RWPE1 (cell line): ENCODE data around the gene HPS1.
"Not testable (repeated sequence)": the region's sequence is repeated elsewhere in the genome, so short reads cannot be mapped to it uniquely, and the experiment has no call there.

Experiments used
- CTCF ChIA-PET: fragments of 350-600 bp; sonication (Branson Sonifier 250); formaldehyde crosslinking; extraction: SDS; loops from one replicate; lab custom pipeline; 2021; lab: Yijun Ruan, JAX
- POLR2A ChIA-PET: fragments of 400-600 bp; formaldehyde crosslinking; extraction: SDS; loops from one replicate; lab custom pipeline; 2020; ENCODE audit warnings: antibody characterized with exemption; ENCODE audit not compliant: low non-redundant PET; lab: Yijun Ruan, JAX
- DNase-seq: peaks from one replicate; pipeline ENCODE4 v3.0.0; 2012; ENCODE audit warnings: low spot score
- H3K27ac ChIP-seq: fragments of 450-650 bp; 2 replicates; pipeline ENCODE4 v1.5.1; 2017
- TF ChIP-seq, protein P1 (sequence below): fragments of 450-650 bp; conservative IDR thresholded peaks from 2 replicates; pipeline ENCODE4 v1.5.1; 2017; ENCODE audit warnings: low read depth, mild to moderate bottlenecking

Gene HPS1

GRCh38 chr10:98390406-98390805 lies 56.3 kb downstream of the HPS1 start:
- CTCF ChIA-PET: no interaction called here
- TF ChIP-seq, protein P1, sequence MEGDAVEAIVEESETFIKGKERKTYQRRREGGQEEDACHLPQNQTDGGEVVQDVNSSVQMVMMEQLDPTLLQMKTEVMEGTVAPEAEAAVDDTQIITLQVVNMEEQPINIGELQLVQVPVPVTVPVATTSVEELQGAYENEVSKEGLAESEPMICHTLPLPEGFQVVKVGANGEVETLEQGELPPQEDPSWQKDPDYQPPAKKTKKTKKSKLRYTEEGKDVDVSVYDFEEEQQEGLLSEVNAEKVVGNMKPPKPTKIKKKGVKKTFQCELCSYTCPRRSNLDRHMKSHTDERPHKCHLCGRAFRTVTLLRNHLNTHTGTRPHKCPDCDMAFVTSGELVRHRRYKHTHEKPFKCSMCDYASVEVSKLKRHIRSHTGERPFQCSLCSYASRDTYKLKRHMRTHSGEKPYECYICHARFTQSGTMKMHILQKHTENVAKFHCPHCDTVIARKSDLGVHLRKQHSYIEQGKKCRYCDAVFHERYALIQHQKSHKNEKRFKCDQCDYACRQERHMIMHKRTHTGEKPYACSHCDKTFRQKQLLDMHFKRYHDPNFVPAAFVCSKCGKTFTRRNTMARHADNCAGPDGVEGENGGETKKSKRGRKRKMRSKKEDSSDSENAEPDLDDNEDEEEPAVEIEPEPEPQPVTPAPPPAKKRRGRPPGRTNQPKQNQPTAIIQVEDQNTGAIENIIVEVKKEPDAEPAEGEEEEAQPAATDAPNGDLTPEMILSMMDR: no peak

GRCh38 chr10:98389398-98389797 lies 57.3 kb downstream of the HPS1 start:
- POLR2A ChIA-PET: no interaction called here
- no peak overlapping the region for H3K27ac ChIP-seq
- DNase-seq: no peak
- TF ChIP-seq, protein P1: no peak
- CTCF ChIA-PET: interaction anchor here (0.6 kb wide), 1 partner anchor 223 kb away, joined by 3 read pairs; no protein-coding TSS in a partner anchor

More at GRCh38 chr10:98390406-98390805, 56.3 kb downstream of the HPS1 start:
- H3K27ac ChIP-seq: no peak overlapping the region
- DNase-seq: no peak
- POLR2A ChIA-PET: no interaction called here

GRCh38 chr10:98388101-98388655 lies 58.6 kb downstream of the HPS1 start:
- DNase-seq: no peak
- no peak overlapping the region for H3K27ac ChIP-seq
- POLR2A ChIA-PET: no interaction called here
- CTCF ChIA-PET: interaction anchor here (0.6 kb wide), 1 partner anchor 40 kb away, joined by 7 read pairs; no protein-coding TSS in a partner anchor
- TF ChIP-seq, protein P1: no peak

DNA sequence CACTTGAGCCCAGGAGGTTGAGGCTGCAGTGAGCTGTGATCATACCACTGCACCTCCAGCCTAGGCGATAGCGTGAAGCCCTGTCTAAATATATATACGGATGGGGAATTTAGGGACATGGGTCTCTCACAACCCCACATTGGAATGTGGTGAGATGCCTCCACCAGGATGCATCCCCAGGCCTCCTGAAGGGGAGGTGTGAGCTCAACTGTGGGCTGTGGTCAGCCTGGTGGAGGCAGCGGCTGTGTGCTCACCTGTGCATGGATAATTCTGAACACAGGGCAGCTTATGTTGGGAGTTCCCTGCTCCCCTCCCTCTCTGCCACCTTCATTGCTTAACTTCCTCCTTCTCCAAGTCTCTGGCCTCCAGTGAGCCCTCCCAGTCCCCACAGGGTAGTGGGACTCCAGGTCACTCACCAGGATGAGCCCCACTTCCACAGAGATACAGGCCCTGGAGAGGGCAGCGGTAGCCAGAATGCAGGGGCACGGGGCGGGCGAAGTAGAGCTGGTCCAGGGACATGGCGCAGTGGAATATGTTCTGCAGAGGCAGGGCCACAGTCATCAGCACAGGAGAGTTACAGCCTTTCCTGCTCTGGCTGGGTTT lies 62.1 kb downstream of the HPS1 start:
- DNase-seq: no peak
- H3K27ac ChIP-seq: no peak overlapping the region
- ChIA-PET CTCF (interaction anchor here (1.0 kb wide), 1 partner anchor 40 kb away, joined by 3 read pairs; no protein-coding TSS in a partner anchor), POLR2A (no interaction called here)
- TF ChIP-seq, protein P1: no peak

- no peak for DNase-seq
- POLR2A ChIA-PET: no interaction called here
- no peak overlapping the region for H3K27ac ChIP-seq
- CTCF ChIA-PET: no interaction called here
- TF ChIP-seq, protein P1: no peak
These were observed 62.9 kb downstream of the HPS1 start for GRCh38 chr10:98383869-98384268.

GRCh38 chr10:98383134-98383667 lies 63.5 kb downstream of the HPS1 start:
- CTCF ChIA-PET: interaction anchor here (0.8 kb wide), 1 partner anchor 48 kb away, joined by 3 read pairs; no protein-coding TSS in a partner anchor
- H3K27ac ChIP-seq, POLR2A ChIA-PET, DNase-seq: not testable (repeated sequence)

DNA sequence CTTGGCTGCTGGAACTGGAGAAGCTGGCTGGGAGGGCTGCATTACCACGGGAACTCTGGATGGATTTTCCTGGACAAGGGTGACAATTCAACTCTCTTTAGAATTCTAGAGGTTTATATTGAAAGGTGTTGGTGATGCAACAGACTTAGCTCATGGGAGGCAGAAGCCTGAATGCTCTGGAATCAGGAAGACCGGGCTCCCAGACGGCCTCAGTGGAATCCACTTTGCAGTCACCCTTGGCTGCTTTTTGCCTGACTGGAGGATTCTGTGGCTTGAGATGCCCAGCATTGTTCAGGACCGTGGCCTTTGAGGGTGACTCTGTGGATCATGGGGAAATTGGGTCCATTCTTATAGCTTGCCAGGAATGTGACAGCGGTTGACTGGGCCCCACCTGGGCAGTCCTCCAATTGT lies 64.0 kb downstream of the HPS1 start:
- POLR2A ChIA-PET: no interaction called here
- CTCF ChIA-PET: interaction anchor here (0.8 kb wide), 1 partner anchor 47 kb away, joined by 3 read pairs; no protein-coding TSS in a partner anchor

More for the DNA sequence above, 64.0 kb downstream of the HPS1 start:
- H3K27ac ChIP-seq: no peak overlapping the region
- no peak for DNase-seq
- TF ChIP-seq, protein P1: no peak
